HEK293 (cell line): ENCODE data around the gene PDK2.

ENCODE experiments used
- CTCF ChIA-PET: fragments of 350-600 bp; formaldehyde crosslinking; extraction: SDS; loops from one replicate; lab custom pipeline; 2021; ENCODE audit warnings: antibody characterized with exemption; lab: Yijun Ruan, JAX
- POLR2A ChIA-PET: fragments of 300-600 bp; formaldehyde crosslinking; extraction: SDS; loops from one replicate; lab custom pipeline; 2020; ENCODE audit warnings: antibody characterized with exemption, inconsistent platforms; lab: Yijun Ruan, JAX
- H3K27ac ChIP-seq: fragments of 200-500 bp; sonication (Bioruptor generic); 2 replicates; pipeline ENCODE4 v1.5.1; 2014; ENCODE audit warnings: low read depth, low read length, control low read depth, inconsistent platforms; ENCODE audit errors: extremely low read depth
- H3K36me3 ChIP-seq, 2 experiments: fragments of 200-500 bp in 1 of 2; sonication (Bioruptor generic) in 1 of 2; 1 replicate in 1 of 2; 2 replicates in 1 of 2; pipeline ENCODE4 v1.5.1; 2014 to 2017; ENCODE audit warnings: inconsistent platforms in 2 of 2, low read length in 2 of 2; ENCODE audit not compliant: control insufficient read depth in 2 of 2, insufficient read depth in 1 of 2
- H3K4me1 ChIP-seq: fragments of 200-500 bp; sonication (Bioruptor generic); 2 replicates; pipeline ENCODE4 v1.5.1; 2014; ENCODE audit warnings: mild to moderate bottlenecking, low read length, inconsistent platforms; ENCODE audit not compliant: control insufficient read depth, insufficient read depth
- H3K4me3 ChIP-seq: 2 replicates; pipeline ENCODE4 v1.5.1; 2011; ENCODE audit warnings: low read depth, mild to moderate bottlenecking, control low read depth, low read length, moderate library complexity
- H3K9me3 ChIP-seq: fragments of 200-500 bp; sonication (Bioruptor generic); 2 replicates; pipeline ENCODE4 v1.5.1; 2014; ENCODE audit warnings: low read depth, low read length, inconsistent platforms; ENCODE audit not compliant: control insufficient read depth, insufficient read depth
- BCL11A ChIP-seq: fragments of 450-650 bp; formaldehyde crosslinking; IDR thresholded peaks from 2 replicates; pipeline ENCODE4 v1.5.1; 2016; ENCODE audit warnings: low read depth, missing biosample characterization, missing genetic modification characterization
- INSM2 ChIP-seq: fragments of 450-650 bp; formaldehyde crosslinking; IDR thresholded peaks from 2 replicates; pipeline ENCODE4 v1.5.1; 2016; ENCODE audit warnings: missing biosample characterization, missing genetic modification characterization
- KLF7 ChIP-seq: fragments of 450-650 bp; formaldehyde crosslinking; IDR thresholded peaks from 2 replicates; pipeline ENCODE4 v1.5.1; 2016; ENCODE audit warnings: missing biosample characterization, missing genetic modification characterization, borderline replicate concordance
- MYNN ChIP-seq: fragments of 450-650 bp; formaldehyde crosslinking; IDR thresholded peaks from 2 replicates; pipeline ENCODE4 v1.5.1; 2016; ENCODE audit warnings: missing biosample characterization, missing genetic modification characterization, borderline replicate concordance
- ZBTB21 ChIP-seq: fragments of 450-650 bp; formaldehyde crosslinking; IDR thresholded peaks from 2 replicates; pipeline ENCODE4 v1.5.1; 2017; ENCODE audit warnings: missing biosample characterization, missing genetic modification characterization
- ZBTB26 ChIP-seq: fragments of 450-650 bp; formaldehyde crosslinking; optimal IDR thresholded peaks from 2 replicates; pipeline ENCODE3; 2016; ENCODE audit warnings: missing biosample characterization, mild to moderate bottlenecking, missing genetic modification characterization
- ZNF214 ChIP-seq: fragments of 450-650 bp; formaldehyde crosslinking; IDR thresholded peaks from 2 replicates; pipeline ENCODE4 v1.5.1; 2017; ENCODE audit warnings: missing biosample characterization, mild to moderate bottlenecking, missing genetic modification characterization, borderline replicate concordance
- ZNF223 ChIP-seq: fragments of 450-650 bp; formaldehyde crosslinking; IDR thresholded peaks from 2 replicates; pipeline ENCODE4 v1.5.1; 2016; ENCODE audit warnings: missing biosample characterization, missing genetic modification characterization
- ZNF280D ChIP-seq: fragments of 450-650 bp; formaldehyde crosslinking; IDR thresholded peaks from 2 replicates; pipeline ENCODE4 v1.5.1; 2016; ENCODE audit warnings: missing biosample characterization, missing genetic modification characterization
- ZNF354C ChIP-seq: fragments of 450-650 bp; formaldehyde crosslinking; IDR thresholded peaks from 2 replicates; pipeline ENCODE4 v1.5.1; 2016; ENCODE audit warnings: missing biosample characterization, missing genetic modification characterization, low read depth, borderline replicate concordance
- ZNF362 ChIP-seq: fragments of 450-650 bp; formaldehyde crosslinking; IDR thresholded peaks from 2 replicates; pipeline ENCODE4 v1.5.1; 2016; ENCODE audit warnings: missing biosample characterization, missing genetic modification characterization
- ZNF501 ChIP-seq: fragments of 450-650 bp; formaldehyde crosslinking; IDR thresholded peaks from 2 replicates; pipeline ENCODE4 v1.5.1; 2016; ENCODE audit warnings: missing biosample characterization, missing genetic modification characterization
- ZNF529 ChIP-seq: fragments of 450-650 bp; formaldehyde crosslinking; IDR thresholded peaks from 2 replicates; pipeline ENCODE4 v1.5.1; 2017; ENCODE audit warnings: missing genetic modification characterization, missing biosample characterization; ENCODE audit not compliant: insufficient replicate concordance
- ZNF549 ChIP-seq: fragments of 450-650 bp; IDR thresholded peaks from 2 replicates; pipeline ENCODE4 v1.5.1; 2018; ENCODE audit warnings: missing biosample characterization, missing genetic modification characterization, mild to moderate bottlenecking, inconsistent platforms, moderate library complexity
- ZNF560 ChIP-seq: fragments of 450-650 bp; formaldehyde crosslinking; IDR thresholded peaks from 2 replicates; pipeline ENCODE4 v1.5.1; 2017; ENCODE audit warnings: missing biosample characterization, missing genetic modification characterization, borderline replicate concordance
- ZNF610 ChIP-seq: fragments of 450-650 bp; formaldehyde crosslinking; IDR thresholded peaks from 2 replicates; pipeline ENCODE4 v1.5.1; 2016; ENCODE audit warnings: missing biosample characterization, missing genetic modification characterization, borderline replicate concordance
- ZNF664 ChIP-seq: fragments of 450-650 bp; formaldehyde crosslinking; IDR thresholded peaks from 2 replicates; pipeline ENCODE4 v1.5.1; 2016; ENCODE audit warnings: missing biosample characterization, missing genetic modification characterization
- ZNF76 ChIP-seq: fragments of 450-650 bp; formaldehyde crosslinking; IDR thresholded peaks from 2 replicates; pipeline ENCODE4; 2016; ENCODE audit warnings: low read depth, missing biosample characterization, missing genetic modification characterization, borderline replicate concordance
- ZSCAN16 ChIP-seq: fragments of 450-650 bp; formaldehyde crosslinking; IDR thresholded peaks from 2 replicates; pipeline ENCODE4 v1.5.1; 2016; ENCODE audit warnings: missing biosample characterization, missing genetic modification characterization

Gene PDK2

GRCh38 chr17:50096758-50097157, 1.6 kb downstream of the PDK2 start (continued):
- no peak for TF ChIP-seq ZNF664 (tag by site-specific recombination)
- TF ChIP-seq KLF7 (tag by site-specific recombination), result no peak
- no peak for TF ChIP-seq ZNF362 (tag by site-specific recombination)
- TF ChIP-seq ZSCAN16 (tag by site-specific recombination), result no peak

GRCh38 chr17:50097455-50097854, 2.3 kb downstream of the PDK2 start:
- Histone ChIP-seq H3K4me1 (peaks cover 9% of the 10 kb centered on the region), H3K36me3 (peaks cover 0 to 42% of the 10 kb centered on the region in 2 experiments; a peak in 1 of 3 replicates), H3K27ac (no peak overlapping the region), H3K9me3 (no peaks in the 10 kb centered on the region)
- POLR2A ChIA-PET, result no interaction called here
- CTCF ChIA-PET, result interaction anchor here (0.6 to 3.7 kb wide), 13 partner anchors 10 to 200 kb away, joined by 3 to 17 read pairs (median 4); no protein-coding TSS in a partner anchor
- no peak for TF ChIP-seq ZNF610 (tag by site-specific recombination)
- no peak for TF ChIP-seq ZNF529
- TF ChIP-seq ZNF214 (tag by site-specific recombination), result no peak
- TF ChIP-seq ZBTB26 (tag by site-specific recombination), result no peak
- no peak for TF ChIP-seq BCL11A (tag by site-specific recombination)
- TF ChIP-seq MYNN (tag by site-specific recombination), result no peak
- TF ChIP-seq ZNF501 (tag by site-specific recombination), result no peak
- TF ChIP-seq ZNF280D (tag by site-specific recombination), result no peak
- TF ChIP-seq ZNF354C (tag by site-specific recombination), result no peak
- TF ChIP-seq ZNF76 (tag by site-specific recombination), result no peak
- no peak for TF ChIP-seq ZNF549 (tag by site-specific recombination)
- no peak for TF ChIP-seq ZNF560 (tag by site-specific recombination)
- no peak for TF ChIP-seq ZBTB21 (tag by site-specific recombination)
- no peak for TF ChIP-seq ZNF223 (tag by site-specific recombination)
- TF ChIP-seq, all 188 proteins: peak for 0
- H3K4me3 ChIP-seq, result no peak overlapping the region

GRCh38 chr17:50097926-50098325, 2.8 kb downstream of the PDK2 start:
- POLR2A ChIA-PET, result no interaction called here

More at GRCh38 chr17:50097926-50098325, 2.8 kb downstream of the PDK2 start:
- no peak overlapping the region for H3K27ac ChIP-seq
- H3K36me3 ChIP-seq, result peaks cover 0 to 46% of the 10 kb centered on the region in 2 experiments; a peak in 1 of 3 replicates
- no peak for TF ChIP-seq INSM2 (tag by site-specific recombination)
- H3K4me3 ChIP-seq, result no peak overlapping the region
- H3K4me1 ChIP-seq, result peaks cover 9% of the 10 kb centered on the region
- no peaks in the 10 kb centered on the region for H3K9me3 ChIP-seq
- CTCF ChIA-PET, result interaction anchor here (0.5 to 3.7 kb wide), 13 partner anchors 10 to 199 kb away, joined by 3 to 17 read pairs (median 4); no protein-coding TSS in a partner anchor
